Activated naive CD8-positive, alpha-beta T cell treated with anti-CD3 and anti-CD28 coated beads for 36 hours (primary cell): ENCODE data around the gene UCN3. TPM values are rescaled to one million over a fixed set of nuclear protein-coding genes. Genes with fewer than 3 reads are reported as not detected.
A peak's percentile ranks its signal among the peaks of the same experiment; 100 is the strongest.
"Not testable (repeated sequence)": the region's sequence is repeated elsewhere in the genome, so short reads cannot be mapped to it uniquely, and the experiment has no call there.

Source experiments
- DNase-seq: peaks from one replicate; pipeline ENCODE4 v3.0.0; 2021
- H3K27ac Mint-ChIP-seq: one replicate; pipeline ENCODE4 v1.8.0; 2022; ENCODE audit warnings: mild to moderate bottlenecking, moderate library complexity, mixed read lengths
- H3K27me3 Mint-ChIP-seq: one replicate; pipeline ENCODE4 v1.8.0; 2022; ENCODE audit warnings: mild to moderate bottlenecking, mixed read lengths
- H3K36me3 Mint-ChIP-seq: one replicate; pipeline ENCODE4 v1.8.0; 2021; ENCODE audit warnings: mild to moderate bottlenecking, mixed read lengths
- H3K4me1 Mint-ChIP-seq: one replicate; pipeline ENCODE4 v1.8.0; 2021; ENCODE audit warnings: mixed read lengths
- H3K4me3 Mint-ChIP-seq: one replicate; pipeline ENCODE4 v1.8.0; 2022; ENCODE audit warnings: mild to moderate bottlenecking, moderate library complexity, mixed read lengths
- H3K9me3 Mint-ChIP-seq: one replicate; pipeline ENCODE4 v1.8.0; 2022; ENCODE audit warnings: mixed read lengths
- total RNA-seq, 2 experiments: library from RNA; stranded (reverse); gene quantifications; one replicate each; pipeline ENCODE4 v1.2.3, GENCODE V29; 2021

UCN3 gene
- total RNA-seq, 2 experiments from 2014 or later: not detected

DNA sequence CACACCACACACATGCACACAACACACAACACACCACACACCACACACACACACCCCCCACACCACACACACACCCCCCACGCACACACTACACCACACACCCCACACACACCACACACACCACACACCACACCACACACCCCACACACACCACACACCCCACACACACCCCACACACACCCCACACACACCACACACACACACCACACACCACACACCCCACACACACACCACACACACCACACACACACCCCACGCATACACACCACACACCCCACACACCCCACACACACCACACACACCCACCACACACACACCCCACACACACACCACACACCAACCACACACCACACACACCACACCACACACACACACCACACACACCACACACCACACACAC lies 16.4 kb downstream of the UCN3 start:
- Mint-ChIP-seq H3K4me1 (no peaks in the 10 kb centered on the region), H3K27ac (no peak overlapping the region), H3K36me3 (no peaks in the 10 kb centered on the region), H3K27me3 (peaks cover 3% of the 10 kb centered on the region), H3K4me3 (no peak overlapping the region), H3K9me3 (peaks cover 4% of the 10 kb centered on the region)
- no peak for DNase-seq

DNA sequence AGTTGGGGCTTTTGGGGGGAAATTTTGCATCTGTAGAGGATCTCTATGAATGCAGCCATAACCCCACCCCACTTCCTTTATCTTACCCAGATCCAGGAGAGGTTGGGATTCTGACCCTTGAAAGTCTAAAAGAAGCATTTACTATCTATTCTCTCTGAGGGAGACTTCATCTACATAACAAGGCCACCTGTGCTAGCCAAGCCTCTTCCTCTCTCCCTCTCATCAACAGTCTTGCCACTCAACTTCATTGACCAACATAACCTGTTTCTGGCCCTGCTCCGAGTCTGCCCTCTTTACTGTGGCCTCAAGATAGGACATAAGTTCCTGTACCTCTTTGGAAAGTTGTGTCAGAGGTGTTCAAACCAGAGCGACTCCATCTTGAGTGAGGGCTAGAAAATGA lies 20.5 kb downstream of the UCN3 start:
- Mint-ChIP-seq H3K4me1 (no peaks in the 10 kb centered on the region), H3K9me3 (peaks cover 14% of the 10 kb centered on the region), H3K36me3 (no peaks in the 10 kb centered on the region), H3K27me3 (peaks cover 3% of the 10 kb centered on the region), H3K4me3 (no peak overlapping the region), H3K27ac (no peak overlapping the region)
- no peak for DNase-seq

GRCh38 chr10:5387169-5387568 lies 22.4 kb downstream of the UCN3 start:
- Mint-ChIP-seq H3K9me3 (peaks cover 25% of the 10 kb centered on the region), H3K27me3 (peaks cover 3% of the 10 kb centered on the region), H3K27ac (no peak overlapping the region), H3K4me1 (no peaks in the 10 kb centered on the region), H3K36me3 (peaks cover 3% of the 10 kb centered on the region), H3K4me3 (no peak overlapping the region)
- DNase-seq: no peak

GRCh38 chr10:5390607-5391205 lies 25.9 kb downstream of the UCN3 start:
- Mint-ChIP-seq H3K27me3 (no peaks in the 10 kb centered on the region), H3K4me3 (no peak overlapping the region), H3K36me3 (peaks cover 3% of the 10 kb centered on the region), H3K9me3 (peaks cover 25% of the 10 kb centered on the region), H3K27ac (no peak overlapping the region), H3K4me1 (no peaks in the 10 kb centered on the region)
- no peak for DNase-seq

- Mint-ChIP-seq H3K4me1 (no peaks in the 10 kb centered on the region), H3K27ac (no peak overlapping the region), H3K4me3 (no peak overlapping the region), H3K36me3 (peaks cover 3% of the 10 kb centered on the region), H3K9me3 (peaks cover 25% of the 10 kb centered on the region), H3K27me3 (no peaks in the 10 kb centered on the region)
- no peak for DNase-seq
These were observed 27.0 kb downstream of the UCN3 start for GRCh38 chr10:5391790-5392189.

- Mint-ChIP-seq H3K27me3 (peaks cover 2% of the 10 kb centered on the region), H3K4me3 (no peak overlapping the region), H3K4me1 (no peaks in the 10 kb centered on the region), H3K27ac (no peak overlapping the region), H3K36me3 (peaks cover 3% of the 10 kb centered on the region), H3K9me3 (peaks cover 21% of the 10 kb centered on the region)
- no peak for DNase-seq
These were observed 28.8 kb downstream of the UCN3 start for GRCh38 chr10:5393529-5393928.

DNA sequence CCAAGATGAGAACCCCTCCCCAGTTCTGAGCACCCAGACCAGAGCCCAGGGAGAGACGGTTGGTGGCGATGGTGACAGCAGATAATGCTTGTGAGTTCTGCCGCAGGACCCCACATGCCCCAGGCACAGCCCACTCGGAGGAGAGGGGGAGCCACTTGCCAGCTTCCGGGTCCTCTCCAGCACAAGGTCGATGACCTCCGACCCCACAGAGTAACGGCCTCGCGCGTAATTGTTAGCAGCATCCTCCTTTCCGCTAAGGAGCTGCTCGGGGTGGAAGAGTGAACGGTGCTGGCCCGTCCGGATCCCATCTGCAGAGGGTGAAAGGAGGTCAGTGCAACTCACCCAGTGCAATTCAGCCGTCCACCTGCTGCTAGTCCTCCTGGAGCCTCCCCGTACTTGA lies 30.4 kb downstream of the UCN3 start:
- no peak for DNase-seq
- Mint-ChIP-seq H3K9me3 (peaks cover 11% of the 10 kb centered on the region), H3K4me1 (no peaks in the 10 kb centered on the region), H3K27me3 (peaks cover 3% of the 10 kb centered on the region), H3K4me3 (no peak overlapping the region), H3K27ac (no peak overlapping the region), H3K36me3 (peaks cover 3% of the 10 kb centered on the region)

DNA sequence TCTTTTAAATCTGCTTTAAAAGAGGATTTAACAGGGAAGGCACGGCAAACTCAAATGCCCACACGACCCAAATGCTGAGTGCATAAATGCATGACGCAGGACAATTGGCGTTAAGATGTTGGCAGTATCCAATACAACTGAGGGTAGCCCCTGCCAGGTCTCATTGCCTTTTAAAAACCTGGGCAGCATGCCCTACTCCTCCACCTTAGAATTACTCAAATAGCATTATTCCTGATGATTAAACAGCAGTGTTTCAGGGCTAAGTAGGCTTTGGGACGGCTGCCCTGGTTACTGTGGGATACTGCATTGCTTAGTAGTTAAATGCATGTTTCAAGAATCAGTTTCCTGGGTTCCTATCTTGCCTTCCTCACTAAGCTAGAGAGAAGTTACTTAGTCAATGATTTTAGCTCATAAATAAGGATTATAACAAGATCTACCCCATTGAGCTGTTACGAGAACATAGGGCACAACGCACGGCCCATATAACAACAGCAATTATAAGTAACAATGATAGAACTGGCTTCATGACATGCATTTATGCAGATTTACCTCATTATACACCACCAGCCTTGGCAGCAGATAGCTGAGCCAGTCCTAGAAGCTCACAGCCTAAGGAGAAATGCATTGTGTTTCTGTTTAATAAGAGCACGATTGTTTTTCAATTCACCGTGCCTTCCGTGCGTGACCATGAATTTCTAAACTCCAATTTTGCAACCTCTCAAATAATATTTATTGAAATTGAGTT lies 32.0 kb downstream of the UCN3 start:
- Mint-ChIP-seq H3K27ac (no peak overlapping the region), H3K27me3 (peaks cover 3% of the 10 kb centered on the region), H3K9me3 (no peaks in the 10 kb centered on the region), H3K4me1 (no peaks in the 10 kb centered on the region), H3K36me3 (no peaks in the 10 kb centered on the region), H3K4me3 (no peak overlapping the region)
- no peak for DNase-seq

DNA sequence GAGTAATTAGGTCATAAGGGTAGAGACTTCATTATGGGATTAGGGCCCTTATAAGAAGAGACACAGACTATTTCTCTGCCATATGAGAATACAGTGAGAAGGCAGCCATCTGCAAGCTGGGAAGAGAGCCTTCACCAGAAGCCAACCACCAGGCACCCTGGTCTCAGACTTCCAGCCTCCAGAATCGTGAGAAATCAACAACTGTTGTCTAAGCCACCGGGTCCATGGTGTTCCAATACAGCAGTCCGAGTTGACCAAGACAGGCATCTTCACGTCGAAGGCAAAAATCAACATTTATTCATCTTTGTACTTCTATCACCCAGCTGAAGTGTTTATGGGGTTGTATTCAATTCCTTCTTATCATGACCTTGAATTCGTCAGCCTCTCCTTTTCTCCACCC lies 34.6 kb downstream of the UCN3 start:
- Mint-ChIP-seq H3K4me3 (no peak overlapping the region), H3K27me3 (peaks cover 3% of the 10 kb centered on the region), H3K36me3 (no peaks in the 10 kb centered on the region), H3K9me3 (no peaks in the 10 kb centered on the region), H3K27ac (no peak overlapping the region), H3K4me1 (no peaks in the 10 kb centered on the region)
- no peak for DNase-seq

DNA sequence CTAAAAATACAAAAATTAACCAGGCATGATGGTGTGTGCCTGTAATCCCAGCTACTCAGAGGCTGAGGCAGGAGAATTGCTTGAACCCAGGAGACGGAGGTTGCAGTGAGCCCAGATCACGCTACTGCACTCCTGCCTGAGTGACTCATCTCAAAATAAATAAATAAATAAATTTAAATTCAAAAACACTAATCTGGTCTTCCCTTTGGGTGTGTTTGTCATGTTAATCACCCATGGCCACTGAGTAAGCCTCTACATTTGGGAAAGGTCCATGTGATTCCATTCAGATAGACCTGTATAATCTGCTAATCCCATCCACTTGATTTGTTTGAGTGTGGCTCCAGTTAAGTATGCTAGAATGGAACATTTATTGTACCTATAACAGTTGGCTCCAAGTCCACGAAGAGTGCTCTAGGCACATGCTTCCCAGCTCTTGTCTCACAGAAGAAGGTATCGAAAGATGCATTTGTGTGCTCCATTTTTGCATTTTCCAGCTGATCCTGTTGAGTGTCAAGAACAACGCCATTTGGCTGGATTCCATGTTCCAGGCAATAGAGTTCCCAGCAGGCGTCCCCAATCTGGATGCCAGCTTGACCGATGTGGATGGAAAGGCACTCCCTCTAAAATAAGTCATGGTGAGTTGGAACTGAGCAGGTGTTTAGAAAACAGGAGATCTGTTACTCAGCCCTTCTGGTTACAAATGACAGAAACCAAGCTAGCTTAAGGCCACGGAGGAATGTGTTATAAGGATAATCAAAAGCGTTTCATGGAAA lies 35.9 kb downstream of the UCN3 start:
- Mint-ChIP-seq H3K4me1 (no peaks in the 10 kb centered on the region), H3K27me3 (peaks cover 3% of the 10 kb centered on the region), H3K27ac (no peak overlapping the region), H3K36me3 (no peaks in the 10 kb centered on the region), H3K9me3 (no peaks in the 10 kb centered on the region), H3K4me3 (no peak overlapping the region)
- DNase-seq: no peak

DNA sequence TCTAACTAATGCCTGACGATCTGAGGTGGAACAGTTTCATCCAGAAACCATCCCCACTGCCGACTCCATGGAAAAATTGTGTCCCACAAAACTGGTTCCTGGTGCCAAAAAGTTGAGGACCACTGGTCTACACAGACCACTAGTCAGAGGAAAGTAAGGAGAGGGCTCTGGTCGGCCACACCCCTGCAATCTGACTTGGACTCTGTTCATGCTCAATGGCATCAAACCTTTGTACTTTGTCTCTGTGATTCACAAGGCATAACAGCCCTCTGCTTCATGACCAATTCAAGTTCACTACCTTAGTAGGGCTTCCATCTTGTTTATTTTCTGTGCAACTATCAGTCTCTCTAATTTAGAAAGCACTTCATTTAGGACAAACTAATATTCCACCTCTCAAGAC lies 38.0 kb downstream of the UCN3 start:
- no peak for DNase-seq
- H3K9me3 Mint-ChIP-seq: no peaks in the 10 kb centered on the region
- H3K4me1 Mint-ChIP-seq: no peaks in the 10 kb centered on the region
- H3K4me3 Mint-ChIP-seq: no peak overlapping the region
- peaks cover 4% of the 10 kb centered on the region for H3K27me3 Mint-ChIP-seq
- H3K36me3 Mint-ChIP-seq: no peaks in the 10 kb centered on the region
- H3K27ac Mint-ChIP-seq: no peak overlapping the region

DNA sequence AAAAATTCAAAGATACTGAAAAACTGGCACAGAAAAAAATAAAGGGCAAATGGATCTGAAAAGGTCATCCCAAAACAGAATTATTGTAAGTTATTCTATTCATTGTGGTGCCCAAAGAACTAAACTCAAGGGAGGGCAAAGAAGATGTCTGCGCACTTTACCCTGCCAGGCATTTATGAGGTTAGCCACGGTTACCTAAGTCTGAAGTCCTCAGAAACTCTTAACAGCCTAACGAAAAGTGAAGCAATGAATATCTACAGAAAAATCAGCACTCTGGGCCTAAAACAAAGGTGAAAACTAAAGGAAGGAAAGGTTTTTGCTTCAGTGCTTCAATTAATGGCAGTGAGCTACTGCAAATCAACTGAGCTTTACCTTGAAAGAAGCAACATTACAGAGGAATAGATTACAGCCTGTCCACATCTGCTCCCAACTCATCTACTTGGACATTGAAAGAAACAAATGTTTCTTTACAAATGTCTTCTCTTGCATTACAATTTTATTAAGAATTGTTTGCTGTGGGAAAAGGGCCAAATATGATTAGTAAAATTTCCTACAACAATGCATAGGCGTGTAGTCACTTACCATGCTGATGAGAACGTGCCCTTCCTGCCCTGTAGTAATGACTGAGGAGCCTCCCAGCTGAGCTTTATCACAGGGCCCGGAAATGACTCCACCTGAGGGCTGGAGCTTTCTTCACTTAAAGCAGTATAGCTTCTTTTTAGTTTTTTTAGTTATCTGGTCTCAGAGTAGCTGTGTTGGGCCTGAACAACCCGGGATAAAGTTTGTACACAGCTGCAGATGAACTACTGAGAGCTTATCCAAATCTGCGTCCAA lies 39.7 kb downstream of the UCN3 start, which contains the start of gene TUBAL3:
TUBAL3 (minus strand) TSS at position 621 of the 834 bp plus-strand sequence; CDS start at position 585, 36 bp downstream.
- H3K4me3 Mint-ChIP-seq: no peak within 1 kb of the TSS
- no peak within 1 kb of the TSS for H3K27ac Mint-ChIP-seq
- H3K4me1 Mint-ChIP-seq: no peaks in the 10 kb centered on the region
- no peaks in the 10 kb centered on the region for H3K9me3 Mint-ChIP-seq
- peaks cover 7% of the 10 kb centered on the region for H3K27me3 Mint-ChIP-seq
- H3K36me3 Mint-ChIP-seq: no peaks in the 10 kb centered on the region
- DNase-seq: no peak

DNA sequence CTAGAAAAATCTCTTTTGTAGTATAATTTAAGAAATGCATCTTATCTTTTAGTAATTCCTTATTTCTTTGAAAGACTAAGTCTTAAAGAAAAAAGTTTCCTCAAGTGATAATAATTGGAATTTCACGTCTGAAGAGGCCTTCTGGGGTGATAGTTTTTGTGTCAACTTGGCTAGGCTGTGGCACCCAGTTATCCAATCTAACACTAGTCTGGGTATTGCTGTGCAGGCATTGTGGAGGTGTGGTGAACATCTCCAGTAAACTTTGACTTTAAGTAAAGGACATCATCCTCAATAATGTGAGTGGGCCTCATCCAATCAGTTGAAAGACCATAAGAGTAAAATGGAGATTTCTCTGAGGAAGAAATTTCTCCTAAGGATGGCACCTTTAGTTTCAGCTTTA lies 42.2 kb downstream of the UCN3 start:
- no peak for DNase-seq
- H3K9me3 Mint-ChIP-seq: peaks cover 2% of the 10 kb centered on the region
- H3K27me3 Mint-ChIP-seq: peaks cover 27% of the 10 kb centered on the region
- no peak overlapping the region for H3K27ac Mint-ChIP-seq
- no peaks in the 10 kb centered on the region for H3K4me1 Mint-ChIP-seq
- no peak overlapping the region for H3K4me3 Mint-ChIP-seq
- no peaks in the 10 kb centered on the region for H3K36me3 Mint-ChIP-seq

DNA sequence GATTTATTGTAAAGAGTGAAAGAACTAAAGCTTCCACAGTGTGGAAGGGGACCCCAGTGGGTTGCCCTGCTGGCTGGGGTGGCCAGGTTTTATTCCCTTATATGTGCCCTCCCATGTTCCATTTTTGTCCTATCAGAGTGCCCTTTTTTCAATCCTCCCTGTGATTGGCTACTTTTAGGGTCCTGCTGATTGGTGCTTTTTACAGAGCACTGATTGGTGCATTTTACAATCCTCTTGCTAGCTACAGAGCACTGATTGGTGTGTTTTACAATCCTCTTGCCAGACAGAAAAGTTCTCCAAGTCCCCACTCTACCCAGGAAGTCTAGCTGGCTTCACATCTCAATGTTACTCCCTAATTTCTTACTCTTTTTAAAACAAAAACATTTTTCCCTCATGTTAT lies 46.0 kb downstream of the UCN3 start:
- H3K4me3 Mint-ChIP-seq: not testable (repeated sequence)

DNA sequence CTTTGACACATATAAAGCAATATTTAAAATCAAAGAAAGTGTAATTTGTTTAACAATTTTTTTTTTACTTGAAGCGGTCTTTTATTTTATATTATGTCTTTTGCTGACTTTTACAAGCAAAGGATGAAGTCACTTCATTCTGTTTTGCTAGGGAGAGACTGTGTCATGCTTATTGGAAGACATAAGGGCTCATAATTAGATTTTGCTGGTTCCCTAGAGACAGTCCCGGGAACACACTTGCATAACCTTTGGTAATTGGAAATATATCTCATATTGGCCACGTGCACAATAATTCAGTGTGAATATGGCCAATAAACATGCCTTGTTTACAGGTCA lies 47.1 kb downstream of the UCN3 start:
- Mint-ChIP-seq H3K9me3 (peaks cover 2% of the 10 kb centered on the region), H3K36me3 (peaks cover 2% of the 10 kb centered on the region), H3K4me1 (peaks cover 1% of the 10 kb centered on the region), H3K4me3 (peak overlapping the region; percentile 81), H3K27me3 (peaks cover 31% of the 10 kb centered on the region), H3K27ac (no peak overlapping the region)
- no peak for DNase-seq

More for the DNA sequence above, 46.0 kb downstream of the UCN3 start:
- not testable (repeated sequence) for H3K36me3 Mint-ChIP-seq, DNase-seq, H3K9me3 Mint-ChIP-seq, H3K4me1 Mint-ChIP-seq, H3K27ac Mint-ChIP-seq
- H3K27me3 Mint-ChIP-seq: peaks cover 31% of the 10 kb centered on the region
